Measurements from ENCODE around the gene MCF2L.

The MCF2L gene

DNA sequence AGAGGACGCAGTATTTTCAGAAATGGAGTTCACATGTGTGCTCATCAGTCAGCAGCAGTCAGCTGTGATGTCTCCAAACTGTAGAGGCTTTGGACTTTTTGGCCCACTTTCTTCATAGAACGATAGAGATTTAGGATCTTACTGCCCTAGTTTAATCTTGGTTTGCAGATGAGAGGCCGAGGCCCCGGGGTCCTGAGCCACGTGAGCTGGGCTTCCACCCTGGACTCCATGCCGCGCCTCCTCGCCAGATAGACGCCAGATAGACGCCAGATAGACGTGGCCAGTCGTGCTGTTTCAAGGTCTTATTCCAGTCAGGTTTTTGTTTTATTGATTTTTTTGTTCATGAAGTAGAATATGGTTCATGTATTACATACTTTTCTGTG lies 11.7 kb upstream of the MCF2L start:
- TF ChIP-seq, protein P1, sequence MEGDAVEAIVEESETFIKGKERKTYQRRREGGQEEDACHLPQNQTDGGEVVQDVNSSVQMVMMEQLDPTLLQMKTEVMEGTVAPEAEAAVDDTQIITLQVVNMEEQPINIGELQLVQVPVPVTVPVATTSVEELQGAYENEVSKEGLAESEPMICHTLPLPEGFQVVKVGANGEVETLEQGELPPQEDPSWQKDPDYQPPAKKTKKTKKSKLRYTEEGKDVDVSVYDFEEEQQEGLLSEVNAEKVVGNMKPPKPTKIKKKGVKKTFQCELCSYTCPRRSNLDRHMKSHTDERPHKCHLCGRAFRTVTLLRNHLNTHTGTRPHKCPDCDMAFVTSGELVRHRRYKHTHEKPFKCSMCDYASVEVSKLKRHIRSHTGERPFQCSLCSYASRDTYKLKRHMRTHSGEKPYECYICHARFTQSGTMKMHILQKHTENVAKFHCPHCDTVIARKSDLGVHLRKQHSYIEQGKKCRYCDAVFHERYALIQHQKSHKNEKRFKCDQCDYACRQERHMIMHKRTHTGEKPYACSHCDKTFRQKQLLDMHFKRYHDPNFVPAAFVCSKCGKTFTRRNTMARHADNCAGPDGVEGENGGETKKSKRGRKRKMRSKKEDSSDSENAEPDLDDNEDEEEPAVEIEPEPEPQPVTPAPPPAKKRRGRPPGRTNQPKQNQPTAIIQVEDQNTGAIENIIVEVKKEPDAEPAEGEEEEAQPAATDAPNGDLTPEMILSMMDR (IDR thresholded peaks at IDR 0.05) = no peak

DNA sequence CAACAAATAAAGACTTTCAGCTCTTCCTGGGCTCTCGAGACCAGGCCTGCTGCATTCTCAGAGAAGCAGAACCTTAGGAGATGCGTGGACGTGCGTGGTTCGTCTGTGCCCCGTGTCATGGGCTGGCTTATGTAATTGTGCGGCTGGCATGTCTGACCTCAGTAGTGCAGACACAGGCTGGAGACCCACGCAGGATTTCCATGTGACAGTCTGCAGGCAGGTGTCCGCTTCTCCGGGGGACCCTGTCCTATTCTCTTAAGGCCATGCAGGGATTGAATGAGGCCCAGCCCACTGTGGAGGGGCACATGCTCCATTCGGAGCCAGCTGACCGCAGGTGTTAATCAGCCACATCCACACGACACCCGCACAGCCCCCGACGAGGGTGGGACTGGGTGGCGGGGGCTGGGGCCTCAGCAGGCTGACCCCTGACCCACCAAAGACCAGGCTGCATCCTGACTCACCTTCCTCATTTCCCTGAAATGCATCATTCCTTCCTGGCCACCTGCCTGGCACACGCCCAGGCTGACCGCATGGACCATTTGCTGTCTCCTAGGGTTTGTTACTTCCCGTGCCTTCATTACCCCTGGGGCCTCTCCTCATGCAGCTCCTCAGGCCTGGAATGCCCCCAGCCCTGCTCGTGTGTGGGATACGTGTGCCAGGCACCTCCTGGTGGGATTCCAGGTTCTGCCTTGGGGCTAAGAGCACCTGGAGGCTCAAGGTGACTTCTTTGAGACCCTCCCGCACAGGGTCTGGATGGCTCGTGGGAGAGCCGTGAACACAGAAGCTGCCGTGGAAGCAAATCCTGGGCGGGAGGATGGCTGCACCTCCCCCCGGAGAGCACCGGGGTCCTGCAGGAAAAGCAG lies 10.7 kb upstream of the MCF2L start:
- TF ChIP-seq, protein P1 (IDR thresholded peaks at IDR 0.05) = no peak

DNA sequence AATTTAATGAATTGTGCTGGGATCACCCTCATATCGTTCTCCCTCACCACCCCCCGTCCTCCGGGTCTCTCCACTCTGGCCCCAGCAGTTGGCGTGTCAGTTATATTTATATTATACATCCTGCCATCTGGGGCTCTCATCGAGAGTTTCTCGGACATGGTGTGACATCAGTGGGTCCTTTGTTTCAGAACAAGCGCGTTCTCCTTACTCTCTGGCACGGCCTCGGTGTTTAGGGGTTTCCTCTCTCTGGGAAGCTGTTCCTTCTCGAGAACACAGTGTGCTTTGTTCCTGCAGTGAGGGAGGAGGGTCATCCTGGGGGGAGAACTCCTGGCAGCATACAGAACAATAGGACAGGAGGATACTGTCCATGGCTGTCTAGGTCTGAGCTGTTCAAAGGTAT lies 9.8 kb upstream of the MCF2L start:
- TF ChIP-seq, protein P1 (IDR thresholded peaks at IDR 0.05) = no peak

DNA sequence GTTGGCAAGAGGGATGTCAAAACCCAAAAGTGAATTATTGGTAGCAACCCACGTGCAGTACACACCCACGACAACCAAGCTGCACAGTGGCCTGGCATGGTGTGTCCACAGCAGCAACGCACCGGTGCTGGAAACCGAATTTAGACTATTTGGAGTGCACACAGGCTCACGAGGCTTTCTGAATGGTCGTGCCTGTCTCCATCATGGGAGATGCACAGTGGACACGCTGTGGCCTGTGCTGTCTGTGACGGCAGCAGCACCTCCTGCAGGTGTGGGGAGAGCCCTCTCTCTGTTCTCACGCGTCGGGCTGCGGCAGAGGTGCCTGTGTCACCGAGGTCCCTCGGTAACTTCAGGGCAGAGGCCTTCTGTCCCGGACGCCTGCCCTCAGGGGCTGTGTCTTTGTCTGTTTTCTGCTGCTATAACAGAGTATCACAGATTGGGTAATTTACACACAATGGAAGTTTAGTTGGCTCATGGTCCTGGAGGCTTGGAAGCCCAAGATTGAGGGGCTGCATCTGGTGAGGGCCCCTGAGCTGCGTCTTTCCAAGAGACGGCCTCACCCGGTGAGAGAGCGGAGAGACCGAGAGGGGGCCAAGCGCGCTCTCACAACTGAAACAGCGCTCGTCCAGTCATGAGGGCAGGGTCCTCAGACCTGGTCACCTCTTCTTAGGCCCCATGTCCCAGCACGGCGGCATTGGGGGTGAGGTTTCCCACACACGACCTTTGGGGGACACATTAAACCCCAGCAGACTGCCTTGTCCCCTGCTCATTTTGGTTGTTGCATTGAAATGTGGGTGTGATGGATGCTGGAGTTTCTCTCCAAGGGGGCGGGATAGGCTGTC lies 9.1 kb upstream of the MCF2L start:
- TF ChIP-seq, protein P1 (IDR thresholded peaks at IDR 0.05) = no peak

DNA sequence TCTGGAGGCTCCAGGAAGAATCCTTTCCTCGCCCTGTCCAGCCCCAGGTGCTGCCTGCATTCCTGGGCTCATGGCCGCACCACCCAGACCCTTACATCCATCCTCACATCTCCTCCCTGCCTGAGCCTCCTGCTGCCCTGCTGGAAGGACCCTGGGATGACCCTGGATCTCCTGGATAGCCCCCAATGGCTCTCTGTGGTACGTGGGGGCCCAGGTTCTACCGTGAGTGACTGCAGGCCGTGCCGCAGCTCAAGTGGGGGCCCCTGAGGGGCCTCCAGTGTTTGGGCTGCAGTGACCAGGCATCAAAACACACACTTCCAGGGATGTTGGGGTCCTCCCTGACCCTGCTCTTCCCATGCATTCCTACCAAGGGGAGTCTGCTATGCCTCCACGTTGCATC lies 8.3 kb upstream of the MCF2L start:
- TF ChIP-seq, protein P1 (IDR thresholded peaks at IDR 0.05) = no peak

DNA sequence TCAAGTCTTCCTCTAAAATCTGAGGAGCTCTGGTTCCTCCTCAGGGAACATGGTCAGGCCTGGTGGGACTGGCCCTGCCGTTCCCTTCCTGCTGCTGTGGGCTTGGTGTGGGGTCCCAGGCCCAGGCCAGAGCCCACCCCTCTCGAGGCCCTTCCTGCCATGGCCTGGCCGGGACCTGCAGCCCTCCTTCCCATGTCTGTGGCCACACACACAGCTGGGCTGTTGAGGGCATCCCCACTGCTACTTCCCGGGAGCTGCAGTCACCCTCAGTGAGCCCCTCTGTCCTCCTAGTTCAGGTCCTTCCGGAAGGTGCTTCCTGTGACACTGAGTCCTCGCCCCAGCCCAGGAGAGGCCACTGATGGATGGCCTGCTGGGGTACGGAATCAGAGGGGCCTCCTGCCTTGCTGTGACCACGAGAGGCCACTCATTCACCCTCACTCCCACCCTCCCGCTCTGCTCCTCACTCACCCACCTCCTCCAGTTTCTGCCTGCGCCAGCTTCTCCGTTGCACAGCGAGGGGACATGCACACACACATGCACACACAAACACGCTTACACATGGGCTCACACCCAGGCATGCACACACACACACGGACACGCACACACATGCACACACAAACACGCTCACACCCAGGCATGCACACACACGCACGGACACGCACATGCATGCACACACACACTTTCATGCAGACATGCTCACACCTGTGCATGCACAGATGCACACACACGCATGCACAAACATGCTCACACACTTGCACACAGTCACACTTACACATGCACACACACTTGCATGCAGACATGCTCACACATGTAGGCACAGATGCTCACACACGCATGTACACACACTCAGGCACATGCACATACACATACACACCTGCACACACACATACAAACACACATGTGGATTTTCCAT lies 7.3 kb upstream of the MCF2L start:
- TF ChIP-seq, protein P1 (IDR thresholded peaks at IDR 0.05) = no peak

DNA sequence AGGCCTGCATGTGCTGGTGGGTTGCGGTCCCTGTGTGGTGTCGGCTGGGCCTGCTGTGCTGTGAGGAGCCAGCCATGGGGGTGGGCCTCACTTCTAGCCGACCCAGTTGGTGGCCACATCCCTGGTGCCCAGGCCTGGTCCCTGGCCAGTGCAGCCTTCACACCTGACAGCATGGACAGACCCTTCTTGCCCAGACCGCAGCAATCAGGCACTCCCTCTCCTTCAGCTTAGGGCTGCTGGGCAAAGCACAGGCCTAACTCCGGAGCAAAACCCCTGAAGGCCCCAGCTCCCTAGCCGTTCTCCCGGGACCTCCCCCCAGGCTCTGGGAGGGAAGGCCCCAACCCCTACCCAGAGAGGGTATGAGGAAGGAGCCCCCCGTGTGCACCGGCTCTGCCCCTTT lies 6.6 kb upstream of the MCF2L start:
- TF ChIP-seq, protein P1 (IDR thresholded peaks at IDR 0.05) = no peak

Measured in LNCAP (cell line).